ENCODE results near the gene HHATL. TPM values are rescaled to one million over a fixed set of nuclear protein-coding genes. Genes with fewer than 3 reads are reported as not detected.

The HHATL gene
- total RNA-seq, 1 donor from 2014 or later: not detected

DNA sequence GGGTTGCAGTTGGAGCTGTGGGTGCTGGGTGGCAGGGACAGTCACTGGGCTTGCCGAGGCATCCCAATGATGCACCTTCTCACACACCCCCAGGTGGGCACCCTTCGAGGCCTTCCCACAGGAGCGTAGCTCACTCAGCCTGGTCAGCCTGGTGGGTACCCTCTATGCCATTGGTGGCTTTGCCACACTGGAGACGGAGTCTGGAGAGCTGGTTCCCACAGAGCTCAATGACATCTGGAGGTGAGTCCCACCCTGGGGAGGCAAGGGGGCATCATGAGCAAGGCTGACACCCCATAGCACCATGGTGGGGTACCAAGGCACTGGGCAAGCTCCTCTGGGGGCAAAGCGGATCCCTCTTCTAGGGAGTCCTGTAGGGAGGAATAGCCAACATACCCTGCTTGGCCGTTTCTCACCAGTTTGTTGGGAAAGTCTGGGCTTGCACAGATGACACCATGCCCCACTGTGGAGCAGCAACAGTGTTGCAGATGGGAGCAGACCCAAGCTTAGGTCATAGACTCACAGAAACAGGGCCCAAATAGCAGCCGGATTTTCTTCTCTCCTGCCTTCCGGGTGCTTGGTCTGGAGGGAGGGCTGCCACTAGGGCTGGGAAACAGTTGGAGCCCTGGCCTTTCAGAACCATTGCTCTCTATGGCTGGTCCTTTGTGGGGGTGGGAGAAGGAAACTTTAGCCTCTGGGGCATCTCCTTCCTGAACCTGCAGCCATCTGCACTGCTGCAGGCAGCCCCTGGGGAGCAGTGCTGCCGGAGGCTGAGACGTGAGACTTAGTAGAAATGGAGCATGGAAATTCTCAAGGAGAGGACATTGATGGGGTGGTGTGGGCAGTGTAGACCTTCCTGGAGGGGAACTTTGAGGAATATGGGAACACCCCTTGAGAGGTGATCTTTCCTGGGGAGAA is 11.6 kb downstream of the HHATL start:
- Mint-ChIP-seq H3K4me1 (ENCODE audit: low read depth, unreplicated experiment) (no peaks in the 10 kb centered on the region), H3K9me3 (ENCODE audit: unreplicated experiment) (no peaks in the 10 kb centered on the region), H3K36me3 (ENCODE audit: low read depth, unreplicated experiment) (no peaks in the 10 kb centered on the region), H3K4me3 (ENCODE audit: unreplicated experiment) (no peak overlapping the region), H3K27ac (ENCODE audit: unreplicated experiment) (no peak overlapping the region), H3K27me3 (ENCODE audit: low read depth, unreplicated experiment) (peaks cover 36% of the 10 kb centered on the region)
- Histone ChIP-seq H3K9me3 (ENCODE audit: insufficient read depth, low read depth, low read length) (peaks cover 4% of the 10 kb centered on the region), H3K27me3 (ENCODE audit: insufficient read depth, low read length) (peaks cover 30% of the 10 kb centered on the region), H3K79me2 (ENCODE audit: insufficient read depth, low read length) (no peaks in the 10 kb centered on the region), H3K4me2 (ENCODE audit: low read length) (no peak overlapping the region), H3K4me3 (ENCODE audit: insufficient read depth, low read depth, low read length) (no peak overlapping the region), H3K4me1 (ENCODE audit: insufficient read depth, low read length) (no peaks in the 10 kb centered on the region), H3K27ac (ENCODE audit: low read depth, low read length) (no peak overlapping the region), H4K20me1 (ENCODE audit: insufficient read depth, low read length) (no peaks in the 10 kb centered on the region), H3K36me3 (ENCODE audit: insufficient read depth, low read length) (no peaks in the 10 kb centered on the region), H2AFZ (ENCODE audit: low read depth, low read length) (no peak overlapping the region), H3K9ac (ENCODE audit: low read length) (no peak overlapping the region)
- DNase-seq (ENCODE audit: low read depth) (no peak), FAIRE-seq (no peak)
- TF ChIP-seq, protein P1, sequence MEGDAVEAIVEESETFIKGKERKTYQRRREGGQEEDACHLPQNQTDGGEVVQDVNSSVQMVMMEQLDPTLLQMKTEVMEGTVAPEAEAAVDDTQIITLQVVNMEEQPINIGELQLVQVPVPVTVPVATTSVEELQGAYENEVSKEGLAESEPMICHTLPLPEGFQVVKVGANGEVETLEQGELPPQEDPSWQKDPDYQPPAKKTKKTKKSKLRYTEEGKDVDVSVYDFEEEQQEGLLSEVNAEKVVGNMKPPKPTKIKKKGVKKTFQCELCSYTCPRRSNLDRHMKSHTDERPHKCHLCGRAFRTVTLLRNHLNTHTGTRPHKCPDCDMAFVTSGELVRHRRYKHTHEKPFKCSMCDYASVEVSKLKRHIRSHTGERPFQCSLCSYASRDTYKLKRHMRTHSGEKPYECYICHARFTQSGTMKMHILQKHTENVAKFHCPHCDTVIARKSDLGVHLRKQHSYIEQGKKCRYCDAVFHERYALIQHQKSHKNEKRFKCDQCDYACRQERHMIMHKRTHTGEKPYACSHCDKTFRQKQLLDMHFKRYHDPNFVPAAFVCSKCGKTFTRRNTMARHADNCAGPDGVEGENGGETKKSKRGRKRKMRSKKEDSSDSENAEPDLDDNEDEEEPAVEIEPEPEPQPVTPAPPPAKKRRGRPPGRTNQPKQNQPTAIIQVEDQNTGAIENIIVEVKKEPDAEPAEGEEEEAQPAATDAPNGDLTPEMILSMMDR (IDR thresholded peaks at IDR 0.05; ENCODE audit: insufficient read depth, low read depth, low read length): no peak
- no peak for TF ChIP-seq EZH2 (IDR thresholded peaks at IDR 0.05; ENCODE audit: insufficient read depth, low read length)

DNA sequence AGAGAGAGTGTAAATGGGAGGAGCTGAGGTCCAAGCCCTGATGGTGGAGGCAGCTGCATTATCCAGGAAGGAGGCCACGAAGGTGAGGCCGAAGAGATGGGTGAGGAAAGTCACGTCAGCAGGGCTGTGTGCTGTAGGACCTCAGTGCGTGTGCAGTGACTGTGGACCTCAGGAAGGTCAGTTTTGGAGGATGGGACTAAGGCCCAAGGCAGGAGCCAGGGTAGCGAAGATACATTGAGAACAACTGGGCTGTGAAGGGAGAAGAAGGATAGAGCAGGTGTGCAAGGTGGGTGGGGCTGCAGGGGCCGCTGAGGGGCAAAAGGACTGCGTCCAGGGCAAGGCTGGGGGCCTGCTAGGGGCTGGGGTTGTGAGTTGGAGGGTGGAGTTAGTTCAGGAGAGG is 12.4 kb downstream of the HHATL start:
- H3K4me1 Mint-ChIP-seq (ENCODE audit: low read depth, unreplicated experiment): no peaks in the 10 kb centered on the region
- Histone ChIP-seq H3K9me3 (ENCODE audit: insufficient read depth, low read depth, low read length) (peaks cover 4% of the 10 kb centered on the region), H3K4me3 (ENCODE audit: insufficient read depth, low read depth, low read length) (no peak overlapping the region), H3K9ac (ENCODE audit: low read length) (no peak overlapping the region), H3K27ac (ENCODE audit: low read depth, low read length) (no peak overlapping the region), H3K36me3 (ENCODE audit: insufficient read depth, low read length) (no peaks in the 10 kb centered on the region), H3K79me2 (ENCODE audit: insufficient read depth, low read length) (no peaks in the 10 kb centered on the region), H2AFZ (ENCODE audit: low read depth, low read length) (no peak overlapping the region), H3K27me3 (ENCODE audit: insufficient read depth, low read length) (peaks cover 29% of the 10 kb centered on the region), H3K4me1 (ENCODE audit: insufficient read depth, low read length) (no peaks in the 10 kb centered on the region), H4K20me1 (ENCODE audit: insufficient read depth, low read length) (no peaks in the 10 kb centered on the region), H3K4me2 (ENCODE audit: low read length) (no peak overlapping the region)
- no peak for DNase-seq (ENCODE audit: low read depth)
- no peaks in the 10 kb centered on the region for H3K9me3 Mint-ChIP-seq (ENCODE audit: unreplicated experiment)
- TF ChIP-seq, protein P1 (IDR thresholded peaks at IDR 0.05; ENCODE audit: insufficient read depth, low read depth, low read length): no peak
- TF ChIP-seq EZH2 (IDR thresholded peaks at IDR 0.05; ENCODE audit: insufficient read depth, low read length): no peak
- no peak overlapping the region for H3K27ac Mint-ChIP-seq (ENCODE audit: unreplicated experiment)
- no peak for FAIRE-seq
- peaks cover 36% of the 10 kb centered on the region for H3K27me3 Mint-ChIP-seq (ENCODE audit: low read depth, unreplicated experiment)
- H3K4me3 Mint-ChIP-seq (ENCODE audit: unreplicated experiment): no peak overlapping the region
- H3K36me3 Mint-ChIP-seq (ENCODE audit: low read depth, unreplicated experiment): no peaks in the 10 kb centered on the region
